Stimulated activated CD8-positive, alpha-beta memory T cell treated with anti-CD3 and anti-CD28 coated beads, Interleukin-15, amount 100 ng/mL, for 4 hours (primary cell): ENCODE measurements around the gene GRIA4.

Experiments used
- DNase-seq, 2 donors: peaks; one replicate each; pipeline ENCODE4 v3.0.0-alpha.2; 2020; ENCODE audit warnings: low read depth in 2 of 2

GRIA4 gene

DNA sequence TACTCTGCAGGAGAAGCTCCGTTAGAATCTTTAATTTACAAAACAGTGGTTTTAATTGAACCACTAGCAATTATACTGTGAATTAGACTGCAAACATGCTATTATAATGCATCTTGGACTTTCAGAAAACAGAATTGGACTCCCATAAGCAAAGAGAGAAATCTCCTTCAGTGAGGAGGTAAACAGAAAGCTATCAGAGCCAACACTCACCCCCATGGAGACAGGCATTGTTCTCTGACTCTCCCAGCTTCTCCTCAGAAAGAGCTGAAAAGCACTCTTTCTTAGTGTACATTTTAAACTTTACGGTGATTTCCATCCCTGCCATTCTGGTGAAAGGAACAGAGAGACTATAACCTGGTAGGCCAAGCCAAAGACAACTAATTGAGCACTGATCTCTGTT is 176.9 kb downstream of the GRIA4 start:
- no peak for DNase-seq

DNA sequence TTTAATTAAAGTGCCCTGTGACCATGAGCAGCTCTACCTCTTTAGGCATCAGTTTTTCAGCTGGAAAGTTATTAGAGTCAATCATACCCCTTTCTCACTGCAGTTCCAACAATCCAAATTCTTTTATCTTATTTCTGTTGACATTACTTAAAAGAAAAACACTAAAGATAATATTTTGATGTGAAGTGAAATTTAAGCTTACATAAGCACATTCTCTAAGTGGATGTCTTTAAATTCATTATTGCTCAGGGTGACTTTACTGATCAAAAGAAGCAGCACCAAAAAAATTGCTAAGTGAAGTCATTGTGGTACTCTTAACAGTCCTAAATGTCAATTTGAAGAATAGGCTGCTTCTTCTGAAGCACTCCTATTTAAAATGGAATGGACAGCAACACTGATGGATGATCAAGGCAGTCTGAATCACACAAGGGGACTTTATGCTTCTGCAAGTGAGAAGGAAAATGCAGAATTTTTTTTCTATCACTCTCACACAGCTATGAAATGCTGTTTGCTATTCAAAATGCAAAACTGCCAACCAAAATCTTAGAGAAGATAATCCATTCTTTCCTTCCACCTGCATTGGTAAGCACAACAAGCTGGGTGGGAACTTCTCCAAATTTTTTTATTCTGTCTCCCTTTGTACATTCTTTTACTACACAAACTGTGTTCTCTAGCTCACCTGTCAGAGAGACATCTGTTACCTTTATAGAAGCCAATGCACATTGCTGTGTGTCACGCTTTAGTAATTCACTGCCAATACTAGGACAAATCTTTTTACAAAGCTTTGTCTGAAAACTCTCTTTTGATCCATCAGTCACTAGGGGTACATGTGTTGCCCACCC is 179.9 kb downstream of the GRIA4 start:
- no peak for DNase-seq

GRCh38 chr11:105790840-105791239 is 181.0 kb downstream of the GRIA4 start:
- no peak for DNase-seq

GRCh38 chr11:105793092-105793491 is 183.2 kb downstream of the GRIA4 start:
- no peak for DNase-seq

GRCh38 chr11:105799263-105799662 is 189.4 kb downstream of the GRIA4 start:
- DNase-seq, result no peak

DNA sequence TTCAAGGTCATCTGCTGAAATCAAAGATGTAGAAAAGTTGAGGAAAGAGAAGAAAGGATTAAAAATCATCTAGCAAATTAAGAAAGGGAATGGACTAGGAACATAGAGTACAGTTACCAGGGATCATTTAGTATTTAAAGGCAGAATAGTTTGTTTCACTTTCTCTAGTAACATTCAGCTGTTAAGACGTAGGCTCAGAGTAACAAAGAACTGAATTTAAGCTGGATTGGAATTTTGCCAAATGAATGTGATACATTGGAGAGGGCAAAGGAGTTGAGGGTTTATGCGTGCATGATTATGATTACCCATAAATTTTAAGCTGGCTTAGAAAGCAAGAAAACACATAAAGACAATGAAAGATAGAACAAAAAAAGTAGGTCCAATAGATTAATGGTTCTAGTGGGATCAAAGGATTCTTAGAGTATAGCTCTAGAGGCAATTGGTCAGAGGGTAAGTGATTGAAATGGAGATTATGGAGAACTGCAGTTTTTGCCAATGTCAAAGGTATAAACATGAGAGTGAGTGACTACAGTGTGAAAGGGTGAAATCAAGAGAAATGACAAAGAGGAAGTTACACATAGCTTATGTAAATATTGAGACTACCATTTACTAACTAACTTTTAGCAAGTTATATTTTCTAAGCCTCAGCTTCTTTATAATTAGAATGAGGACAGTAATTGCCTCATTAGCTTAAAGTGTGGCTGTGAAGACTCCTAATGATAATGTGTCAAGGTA is 190.0 kb downstream of the GRIA4 start:
- DNase-seq, result no peak

DNA sequence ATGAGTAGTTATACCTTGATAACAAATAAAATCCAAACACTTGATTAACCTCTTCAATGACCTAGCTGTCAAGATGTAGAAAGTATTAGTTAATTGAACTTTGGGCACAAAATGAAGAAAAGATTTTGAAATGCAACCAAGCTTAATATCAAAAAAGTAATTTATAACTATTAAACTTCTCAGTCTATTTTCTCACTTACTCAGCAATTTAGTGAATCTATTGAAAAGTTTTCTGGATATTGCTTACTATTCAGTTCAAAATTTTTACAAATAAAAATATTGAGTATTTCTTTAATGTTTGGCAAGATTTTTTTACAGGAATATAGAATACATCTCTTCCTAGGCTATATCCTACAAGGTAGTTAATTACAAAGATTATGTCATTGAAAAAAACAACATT is 192.5 kb downstream of the GRIA4 start:
- DNase-seq, result no peak

DNA sequence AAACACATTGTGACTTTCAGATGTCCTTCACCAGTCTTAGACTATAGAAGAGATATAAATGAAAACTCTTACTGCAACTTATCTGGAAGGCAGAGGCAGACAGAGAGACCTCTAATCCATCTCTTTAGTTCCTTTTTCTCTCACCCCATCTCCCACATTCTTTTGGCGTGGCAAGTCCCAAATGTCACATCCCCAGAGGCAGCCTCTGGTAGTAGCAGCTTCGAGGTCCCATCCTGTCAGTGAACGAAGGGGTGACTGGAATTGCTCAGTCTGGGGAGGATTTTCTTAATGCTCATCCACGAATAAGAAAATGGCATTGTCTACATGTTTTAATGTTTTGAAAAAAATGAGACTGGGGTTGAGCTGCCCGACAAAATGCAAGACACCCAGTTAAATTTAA is 201.4 kb downstream of the GRIA4 start:
- DNase-seq, result no peak

DNA sequence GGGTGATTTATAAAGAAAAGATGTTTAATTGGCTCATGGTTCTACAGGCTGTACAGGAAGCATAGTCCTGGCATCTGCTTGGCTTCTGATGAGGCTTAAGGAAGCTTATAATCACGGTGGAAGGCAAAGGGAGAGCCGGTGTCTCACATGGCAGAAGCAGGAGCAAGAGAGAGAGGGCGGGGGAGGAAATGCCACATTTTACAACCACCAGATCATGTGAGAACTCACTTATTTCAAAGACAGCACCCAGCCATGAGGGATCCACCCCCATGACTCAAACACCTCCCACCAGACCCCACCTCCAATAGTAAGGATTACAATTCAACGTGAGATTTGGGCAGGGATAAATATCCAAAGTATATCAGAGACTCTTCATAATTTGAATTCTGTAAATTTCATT is 211.5 kb downstream of the GRIA4 start:
- DNase-seq, result no peak

DNA sequence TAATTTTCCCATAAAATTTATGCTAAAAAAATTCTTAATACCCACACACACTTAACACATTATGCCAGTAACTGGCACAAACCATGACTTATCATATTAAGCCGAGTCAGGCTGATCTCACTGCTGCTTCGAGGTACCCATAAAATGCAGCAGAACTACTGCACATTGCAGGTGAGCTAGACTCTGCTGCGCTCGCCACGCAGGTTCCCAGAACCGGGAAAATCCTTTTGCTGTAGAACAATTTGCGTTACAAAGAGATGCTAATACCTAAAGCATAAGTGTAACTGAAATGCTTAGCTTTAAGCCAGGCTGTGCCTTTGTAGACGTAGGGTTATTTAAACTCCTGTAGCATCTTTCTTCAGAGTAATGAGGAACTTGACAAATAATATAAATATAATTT is 211.9 kb downstream of the GRIA4 start:
- DNase-seq, result no peak

DNA sequence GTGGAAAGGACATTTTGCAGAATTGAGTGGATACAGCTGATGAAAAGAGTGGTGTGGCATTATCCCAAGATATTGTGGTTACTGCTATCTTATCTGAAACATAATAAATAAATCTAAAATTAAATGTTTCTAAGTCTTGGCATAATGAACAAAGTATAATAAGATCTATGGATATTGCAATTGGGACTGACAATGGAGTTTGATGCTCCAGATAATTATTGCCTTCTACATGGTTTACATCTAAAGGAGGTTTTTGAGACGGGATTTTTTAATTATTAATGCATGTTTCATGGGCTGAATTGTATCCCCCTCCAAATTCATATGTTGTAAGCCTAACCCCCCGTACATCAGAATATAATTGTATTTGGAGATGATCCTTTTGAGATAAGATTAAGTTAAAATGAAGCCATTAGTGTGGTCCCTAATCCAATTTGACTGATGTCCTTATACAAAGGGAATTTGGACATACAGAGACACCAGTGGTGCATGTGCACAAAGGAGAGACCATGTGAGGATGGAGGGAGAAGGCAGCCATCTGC is 213.7 kb downstream of the GRIA4 start:
- no peak for DNase-seq

DNA sequence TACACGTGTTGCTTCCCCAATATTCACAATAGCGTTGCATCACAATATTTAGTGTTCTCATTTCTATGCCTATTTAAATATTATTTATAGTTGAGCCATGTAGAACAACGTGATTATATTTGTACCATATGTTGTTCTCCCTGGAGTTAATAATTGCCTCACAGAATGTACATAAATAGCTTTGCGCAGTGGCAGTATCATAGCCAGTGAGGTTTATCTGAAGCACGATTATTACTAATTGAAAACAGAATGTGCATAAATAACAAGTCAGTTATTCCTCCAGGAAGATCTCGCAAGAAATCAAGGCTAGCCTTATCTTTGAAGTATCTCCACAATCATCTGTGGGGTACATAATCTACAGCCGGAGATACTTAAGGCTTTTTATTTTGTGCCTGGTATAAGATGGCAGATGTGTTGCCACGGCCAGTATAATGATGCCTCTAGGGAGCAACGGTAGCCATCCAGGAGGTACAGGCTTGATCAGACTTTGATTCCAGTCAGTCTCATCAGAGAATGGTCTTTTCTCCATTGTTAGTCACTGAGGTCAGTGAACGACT is 214.7 kb downstream of the GRIA4 start:
- no peak for DNase-seq

- DNase-seq, result no peak
These were observed 215.3 kb downstream of the GRIA4 start for GRCh38 chr11:105825141-105825540.

- DNase-seq, result no peak
These were observed 218.0 kb downstream of the GRIA4 start for GRCh38 chr11:105827906-105828305.

DNA sequence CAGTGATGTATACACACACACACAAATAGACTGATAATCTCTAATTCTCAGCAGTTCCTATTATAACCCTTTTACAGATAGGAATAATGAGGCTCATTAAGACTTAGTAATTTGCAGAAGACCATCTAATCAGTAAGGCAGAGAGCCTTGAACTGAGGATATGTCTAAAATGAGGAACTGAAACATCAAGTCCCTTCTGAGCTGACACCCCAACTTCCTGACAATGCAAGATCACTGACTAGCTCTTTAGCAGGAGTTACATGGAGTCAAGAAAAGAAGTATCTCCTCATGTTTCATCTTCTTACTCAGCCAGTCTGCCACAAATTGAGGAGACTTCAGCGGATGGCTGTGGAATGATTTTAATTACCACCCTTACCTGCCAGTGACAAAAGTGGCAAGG is 219.2 kb downstream of the GRIA4 start:
- DNase-seq, result no peak

GRCh38 chr11:105834461-105834860 is 224.6 kb downstream of the GRIA4 start:
- no peak for DNase-seq

- DNase-seq, result no peak
These were observed 229.0 kb downstream of the GRIA4 start for GRCh38 chr11:105838668-105839384.

DNA sequence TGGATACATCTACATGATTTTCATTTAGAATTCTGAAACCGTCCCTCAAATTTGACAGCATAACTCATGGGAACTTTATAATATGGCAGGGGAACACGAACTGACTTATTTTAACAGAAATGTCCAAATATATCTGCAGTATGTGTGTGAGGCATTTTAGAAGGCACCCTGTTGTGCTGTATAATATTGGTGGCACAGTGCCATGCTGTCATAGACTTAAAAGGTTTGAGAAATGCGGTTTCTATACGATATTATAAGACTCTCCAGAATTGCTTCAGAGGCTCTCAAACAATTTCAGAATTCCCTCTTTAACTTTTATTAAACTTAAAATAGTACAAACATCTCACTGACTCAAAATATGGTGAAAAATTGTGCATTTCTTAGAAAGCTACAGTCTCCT is 230.5 kb downstream of the GRIA4 start:
- DNase-seq, result no peak

- DNase-seq, result no peak
These were observed 242.5 kb downstream of the GRIA4 start for GRCh38 chr11:105852403-105852802.

- DNase-seq, result no peak
These were observed 244.4 kb downstream of the GRIA4 start for GRCh38 chr11:105854269-105854668.

DNA sequence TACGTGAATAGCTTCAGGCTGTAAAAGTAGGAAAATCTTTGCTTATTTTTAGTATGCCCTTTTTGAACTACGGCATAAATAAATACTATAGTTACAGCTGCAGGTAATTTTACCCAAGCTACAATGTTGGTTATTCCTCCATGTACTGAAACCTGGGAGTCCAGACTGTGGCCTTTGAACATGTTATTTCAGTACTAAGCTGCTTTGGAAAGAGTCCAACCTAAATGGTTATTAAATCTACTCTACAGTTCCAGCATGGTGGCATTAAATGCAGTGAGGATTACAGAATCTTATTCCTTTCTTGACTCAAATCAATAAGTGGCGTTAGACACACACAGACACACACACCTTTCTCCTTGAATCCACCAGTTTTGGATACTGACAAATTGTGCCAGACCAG is 247.1 kb downstream of the GRIA4 start:
- DNase-seq, result no peak

DNA sequence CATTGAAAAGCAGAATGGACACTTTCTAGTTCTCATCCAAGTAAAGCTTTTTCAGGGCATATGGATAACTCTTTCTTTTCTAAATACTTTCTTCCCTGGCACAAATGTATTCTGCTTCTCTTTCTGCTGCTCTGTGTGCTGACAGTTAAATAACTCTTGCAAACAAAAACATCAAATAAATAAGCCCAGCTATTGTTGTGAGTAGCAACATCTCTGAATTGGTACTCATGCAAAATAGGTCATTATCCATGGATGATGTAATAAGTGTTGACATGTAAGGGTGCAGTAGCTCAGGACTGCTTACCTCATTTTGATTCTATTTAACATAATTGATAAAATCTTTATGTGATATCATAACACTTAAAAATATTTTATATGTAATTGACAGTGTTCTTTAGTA is 247.9 kb downstream of the GRIA4 start:
- no peak for DNase-seq
